HepG2 (cell line): ENCODE measurements around the gene CRTC2. TPM values are rescaled to one million over a fixed set of nuclear protein-coding genes. Genes with fewer than 3 reads are reported as not detected.

Experiments
- FOXA3 ChIP-seq: IDR thresholded peaks from 2 replicates; pipeline ENCODE4 v1.6.1; 2016; ENCODE audit warnings: missing genetic modification reagents, missing compliant biosample characterization
- PITX1 ChIP-seq: sonication (generic); formaldehyde crosslinking; IDR thresholded peaks from 2 replicates; pipeline ENCODE4 v1.5.1; 2020; ENCODE audit warnings: mild to moderate bottlenecking, missing genetic modification reagents
- SIX4 ChIP-seq: sonication (generic); formaldehyde crosslinking; IDR thresholded peaks from 2 replicates; pipeline ENCODE4 v1.4.0; 2020; ENCODE audit warnings: missing genetic modification reagents
- TEAD2 ChIP-seq: sonication (generic); formaldehyde crosslinking; IDR thresholded peaks from 2 replicates; pipeline ENCODE4 v1.9.0; 2021; ENCODE audit warnings: missing genetic modification reagents
- ZFAT ChIP-seq: sonication (generic); formaldehyde crosslinking; conservative IDR thresholded peaks from 2 replicates; pipeline ENCODE4 v1.8.1; 2023; ENCODE audit warnings: missing genetic modification reagents, inconsistent platforms
- ZFP90 ChIP-seq: sonication (generic); formaldehyde crosslinking; IDR thresholded peaks from 2 replicates; pipeline ENCODE4 v1.8.0; 2022; ENCODE audit warnings: missing genetic modification reagents, mild to moderate bottlenecking, inconsistent platforms, borderline replicate concordance
- ZNF253 ChIP-seq: sonication (generic); formaldehyde crosslinking; IDR thresholded peaks from 2 replicates; pipeline ENCODE4 v1.8.0; 2022; ENCODE audit warnings: mild to moderate bottlenecking, missing genetic modification reagents, borderline replicate concordance
- ZNF549 ChIP-seq: sonication (generic); formaldehyde crosslinking; IDR thresholded peaks from 2 replicates; pipeline ENCODE4 v1.5.0; 2020; ENCODE audit warnings: missing genetic modification reagents
- ZNF644 ChIP-seq: IDR thresholded peaks from 2 replicates; pipeline ENCODE4 v1.6.1; 2016; ENCODE audit warnings: low read depth
- ZSCAN12 ChIP-seq: sonication (generic); formaldehyde crosslinking; IDR thresholded peaks from 2 replicates; pipeline ENCODE4 v1.9.0; 2021; ENCODE audit warnings: mild to moderate bottlenecking, missing genetic modification reagents
- ZSCAN29 ChIP-seq: sonication (generic); formaldehyde crosslinking; conservative IDR thresholded peaks from 2 replicates; pipeline ENCODE4 v1.4.0; 2020; ENCODE audit warnings: mild to moderate bottlenecking, missing genetic modification reagents
- polyA plus RNA-seq, 8 experiments: library from polyadenylated mRNA; depleted of rRNA in 3 of 8; stranded (reverse) in 7 of 8; unstranded in 1 of 8; fragments of >200 nt; fragmentation: Illumina TruSeq in 4 of 8; extraction: Trizol in 4 of 8; gene quantifications; 2 replicates each; pipeline versions ENCODE4 v1.2.1 to v1.2.3, GENCODE V29; 2011 to 2016; ENCODE audit warnings: low read depth in 4 of 8, missing spikeins in 1 of 8, mixed read lengths in 1 of 8; ENCODE audit not compliant: insufficient read depth in 1 of 8
- total RNA-seq, 5 experiments: library from RNA; depleted of rRNA; stranded (reverse); fragments of >200 nt; fragmentation: Illumina TruSeq; extraction: Trizol; gene quantifications; 2 replicates each; pipeline ENCODE4 v1.2.3, GENCODE V29; 2016; ENCODE audit warnings: low read depth in 1 of 5
- TF ChIP-seq, protein P1 (sequence below): sonication (generic); formaldehyde crosslinking; IDR thresholded peaks from 2 replicates; pipeline ENCODE4 v1.4.0; 2020; ENCODE audit warnings: missing genetic modification reagents, mild to moderate bottlenecking, borderline replicate concordance
- TF ChIP-seq, protein P2 (sequence below): sonication (generic); formaldehyde crosslinking; IDR thresholded peaks from 2 replicates; pipeline ENCODE4 v1.4.0; 2020; ENCODE audit warnings: mild to moderate bottlenecking, missing genetic modification reagents
- TF ChIP-seq, protein P3 (sequence below): sonication (generic); formaldehyde crosslinking; IDR thresholded peaks from 2 replicates; pipeline ENCODE4 v1.4.0; 2020; ENCODE audit warnings: mild to moderate bottlenecking, missing genetic modification reagents, borderline replicate concordance
- TF ChIP-seq, protein P4 (sequence below): sonication (generic); formaldehyde crosslinking; IDR thresholded peaks from 2 replicates; pipeline ENCODE4 v1.5.0; 2020; ENCODE audit warnings: mild to moderate bottlenecking, missing genetic modification reagents, borderline replicate concordance

The CRTC2 gene
- total and polyA plus RNA-seq, 2 of the 13 experiments (the other 11 are each of a cell fraction or from before 2014, with no cell fraction given) = 6.1 to 26.7 TPM

DNA sequence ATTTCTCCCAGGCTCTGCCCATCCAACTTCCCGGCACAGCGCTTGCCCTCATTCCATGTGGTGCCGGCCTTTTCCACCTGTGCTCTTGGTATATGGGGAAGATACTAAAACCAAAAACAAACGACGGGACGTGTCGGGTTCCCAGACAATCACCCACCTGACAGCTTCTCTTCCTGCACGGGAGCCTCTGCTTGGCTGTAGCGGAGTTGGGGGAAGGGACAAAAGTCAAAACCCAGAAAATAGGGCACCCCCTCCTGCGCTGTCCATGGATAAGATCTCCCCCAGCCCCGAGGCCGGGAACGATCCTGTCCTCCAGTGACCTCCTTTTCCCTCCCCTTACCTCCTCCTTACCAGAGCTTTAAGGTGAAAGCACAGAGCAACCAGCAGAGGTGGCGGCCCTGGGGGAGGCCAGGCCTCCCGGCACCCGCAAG lies 18.4 kb upstream of the CRTC2 start (continued):
- TF ChIP-seq, protein P1, sequence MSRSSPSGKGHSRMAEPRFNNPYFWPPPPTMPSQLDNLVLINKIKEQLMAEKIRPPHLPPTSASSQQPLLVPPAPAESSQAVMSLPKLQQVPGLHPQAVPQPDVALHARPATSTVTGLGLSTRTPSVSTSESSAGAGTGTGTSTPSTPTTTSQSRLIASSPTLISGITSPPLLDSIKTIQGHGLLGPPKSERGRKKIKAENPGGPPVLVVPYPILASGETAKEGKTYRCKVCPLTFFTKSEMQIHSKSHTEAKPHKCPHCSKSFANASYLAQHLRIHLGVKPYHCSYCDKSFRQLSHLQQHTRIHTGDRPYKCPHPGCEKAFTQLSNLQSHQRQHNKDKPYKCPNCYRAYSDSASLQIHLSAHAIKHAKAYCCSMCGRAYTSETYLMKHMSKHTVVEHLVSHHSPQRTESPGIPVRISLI (CRISPR knock-in tag) = no peak
- TF ChIP-seq PITX1 (no peak; the same call in 1 of the 2 replicates), SIX4 (CRISPR knock-in tag) (peak; percentile 20; the same call in 1 of the 2 replicates), TEAD2 (CRISPR knock-in tag) (0 out of 2 replicates have a peak, but pooled peaks have one; percentile 66), ZFAT (0 out of 2 replicates have a peak, but pooled peaks have one; percentile 50), ZFP90 (CRISPR knock-in tag) (peak; percentile 77; the same call in 1 of the 2 replicates), ZSCAN12 (0 out of 2 replicates have a peak, but pooled peaks have one; percentile 9), ZNF253 (CRISPR knock-in tag) (no peak), ZSCAN29 (no peak), ZNF549 (CRISPR knock-in tag) (0 out of 2 replicates have a peak, but pooled peaks have one; percentile 33), ZNF644 (no peak), FOXA3 (CRISPR knock-in tag) (no peak)
- TF ChIP-seq, protein P2, sequence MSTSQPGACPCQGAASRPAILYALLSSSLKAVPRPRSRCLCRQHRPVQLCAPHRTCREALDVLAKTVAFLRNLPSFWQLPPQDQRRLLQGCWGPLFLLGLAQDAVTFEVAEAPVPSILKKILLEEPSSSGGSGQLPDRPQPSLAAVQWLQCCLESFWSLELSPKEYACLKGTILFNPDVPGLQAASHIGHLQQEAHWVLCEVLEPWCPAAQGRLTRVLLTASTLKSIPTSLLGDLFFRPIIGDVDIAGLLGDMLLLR = no peak
- TF ChIP-seq, protein P3, sequence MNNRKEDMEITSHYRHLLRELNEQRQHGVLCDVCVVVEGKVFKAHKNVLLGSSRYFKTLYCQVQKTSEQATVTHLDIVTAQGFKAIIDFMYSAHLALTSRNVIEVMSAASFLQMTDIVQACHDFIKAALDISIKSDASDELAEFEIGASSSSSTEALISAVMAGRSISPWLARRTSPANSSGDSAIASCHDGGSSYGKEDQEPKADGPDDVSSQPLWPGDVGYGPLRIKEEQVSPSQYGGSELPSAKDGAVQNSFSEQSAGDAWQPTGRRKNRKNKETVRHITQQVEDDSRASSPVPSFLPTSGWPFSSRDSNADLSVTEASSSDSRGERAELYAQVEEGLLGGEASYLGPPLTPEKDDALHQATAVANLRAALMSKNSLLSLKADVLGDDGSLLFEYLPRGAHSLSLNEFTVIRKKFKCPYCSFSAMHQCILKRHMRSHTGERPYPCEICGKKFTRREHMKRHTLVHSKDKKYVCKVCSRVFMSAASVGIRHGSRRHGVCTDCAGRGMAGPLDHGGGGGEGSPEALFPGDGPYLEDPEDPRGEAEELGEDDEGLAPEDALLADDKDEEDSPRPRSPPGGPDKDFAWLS = no peak
- TF ChIP-seq, protein P4, sequence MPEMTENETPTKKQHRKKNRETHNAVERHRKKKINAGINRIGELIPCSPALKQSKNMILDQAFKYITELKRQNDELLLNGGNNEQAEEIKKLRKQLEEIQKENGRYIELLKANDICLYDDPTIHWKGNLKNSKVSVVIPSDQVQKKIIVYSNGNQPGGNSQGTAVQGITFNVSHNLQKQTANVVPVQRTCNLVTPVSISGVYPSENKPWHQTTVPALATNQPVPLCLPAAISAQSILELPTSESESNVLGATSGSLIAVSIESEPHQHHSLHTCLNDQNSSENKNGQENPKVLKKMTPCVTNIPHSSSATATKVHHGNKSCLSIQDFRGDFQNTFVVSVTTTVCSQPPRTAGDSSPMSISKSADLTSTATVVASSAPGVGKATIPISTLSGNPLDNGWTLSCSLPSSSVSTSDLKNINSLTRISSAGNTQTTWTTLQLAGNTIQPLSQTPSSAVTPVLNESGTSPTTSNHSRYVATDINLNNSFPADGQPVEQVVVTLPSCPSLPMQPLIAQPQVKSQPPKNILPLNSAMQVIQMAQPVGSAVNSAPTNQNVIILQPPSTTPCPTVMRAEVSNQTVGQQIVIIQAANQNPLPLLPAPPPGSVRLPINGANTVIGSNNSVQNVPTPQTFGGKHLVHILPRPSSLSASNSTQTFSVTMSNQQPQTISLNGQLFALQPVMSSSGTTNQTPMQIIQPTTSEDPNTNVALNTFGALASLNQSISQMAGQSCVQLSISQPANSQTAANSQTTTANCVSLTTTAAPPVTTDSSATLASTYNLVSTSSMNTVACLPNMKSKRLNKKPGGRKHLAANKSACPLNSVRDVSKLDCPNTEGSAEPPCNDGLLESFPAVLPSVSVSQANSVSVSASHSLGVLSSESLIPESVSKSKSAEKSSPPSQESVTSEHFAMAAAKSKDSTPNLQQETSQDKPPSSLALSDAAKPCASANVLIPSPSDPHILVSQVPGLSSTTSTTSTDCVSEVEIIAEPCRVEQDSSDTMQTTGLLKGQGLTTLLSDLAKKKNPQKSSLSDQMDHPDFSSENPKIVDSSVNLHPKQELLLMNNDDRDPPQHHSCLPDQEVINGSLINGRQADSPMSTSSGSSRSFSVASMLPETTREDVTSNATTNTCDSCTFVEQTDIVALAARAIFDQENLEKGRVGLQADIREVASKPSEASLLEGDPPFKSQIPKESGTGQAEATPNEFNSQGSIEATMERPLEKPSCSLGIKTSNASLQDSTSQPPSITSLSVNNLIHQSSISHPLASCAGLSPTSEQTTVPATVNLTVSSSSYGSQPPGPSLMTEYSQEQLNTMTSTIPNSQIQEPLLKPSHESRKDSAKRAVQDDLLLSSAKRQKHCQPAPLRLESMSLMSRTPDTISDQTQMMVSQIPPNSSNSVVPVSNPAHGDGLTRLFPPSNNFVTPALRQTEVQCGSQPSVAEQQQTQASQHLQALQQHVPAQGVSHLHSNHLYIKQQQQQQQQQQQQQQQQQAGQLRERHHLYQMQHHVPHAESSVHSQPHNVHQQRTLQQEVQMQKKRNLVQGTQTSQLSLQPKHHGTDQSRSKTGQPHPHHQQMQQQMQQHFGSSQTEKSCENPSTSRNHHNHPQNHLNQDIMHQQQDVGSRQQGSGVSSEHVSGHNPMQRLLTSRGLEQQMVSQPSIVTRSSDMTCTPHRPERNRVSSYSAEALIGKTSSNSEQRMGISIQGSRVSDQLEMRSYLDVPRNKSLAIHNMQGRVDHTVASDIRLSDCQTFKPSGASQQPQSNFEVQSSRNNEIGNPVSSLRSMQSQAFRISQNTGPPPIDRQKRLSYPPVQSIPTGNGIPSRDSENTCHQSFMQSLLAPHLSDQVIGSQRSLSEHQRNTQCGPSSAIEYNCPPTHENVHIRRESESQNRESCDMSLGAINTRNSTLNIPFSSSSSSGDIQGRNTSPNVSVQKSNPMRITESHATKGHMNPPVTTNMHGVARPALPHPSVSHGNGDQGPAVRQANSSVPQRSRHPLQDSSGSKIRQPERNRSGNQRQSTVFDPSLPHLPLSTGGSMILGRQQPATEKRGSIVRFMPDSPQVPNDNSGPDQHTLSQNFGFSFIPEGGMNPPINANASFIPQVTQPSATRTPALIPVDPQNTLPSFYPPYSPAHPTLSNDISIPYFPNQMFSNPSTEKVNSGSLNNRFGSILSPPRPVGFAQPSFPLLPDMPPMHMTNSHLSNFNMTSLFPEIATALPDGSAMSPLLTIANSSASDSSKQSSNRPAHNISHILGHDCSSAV (CRISPR knock-in tag) = no peak
